ENCODE measurements around the gene TNRC6C.
A peak's percentile ranks its signal among the peaks of the same experiment; 100 is the strongest.
"Not testable (repeated sequence)": the region's sequence is repeated elsewhere in the genome, so short reads cannot be mapped to it uniquely, and the experiment has no call there.

TNRC6C gene

GRCh38 chr17:78138204-78139060 lies 179.9 kb downstream of the TNRC6C start:
- H3K4me3 ChIP-seq (ENCODE audit: low read depth, low read length), result no peak overlapping the region
- no peak overlapping the region for H3K27ac ChIP-seq (ENCODE audit: extremely low read depth, low read depth, low read length)
- H3K36me3 ChIP-seq (ENCODE audit: control insufficient read depth in 2 of 2, insufficient read depth in 1 of 2, low read length in 2 of 2), result no peaks in the 10 kb centered on the region
- ChIA-PET POLR2A (interaction anchor here (1.8 kb wide), 1 partner anchor 36 kb away, joined by 9 read pairs; no protein-coding TSS in a partner anchor), CTCF (interaction anchor here (0.6 to 2.6 kb wide), 15 partner anchors 8 to 118 kb away, joined by 3 to 9 read pairs (median 5); partner anchors contain the start of genes AFMID, C17orf99 and TK1)
- TF ChIP-seq ZNF211 (tag by site-specific recombination; IDR thresholded peaks at IDR 0.05; ENCODE audit: low read depth) (no peak), ZFP69B (tag by site-specific recombination; IDR thresholded peaks at IDR 0.05) (peak; percentile 28; the same call in 1 of the 2 replicates)
- H3K4me1 ChIP-seq (ENCODE audit: control insufficient read depth, insufficient read depth, low read length), result no peaks in the 10 kb centered on the region
- no peaks in the 10 kb centered on the region for H3K9me3 ChIP-seq (ENCODE audit: control insufficient read depth, insufficient read depth, low read depth, low read length)

DNA sequence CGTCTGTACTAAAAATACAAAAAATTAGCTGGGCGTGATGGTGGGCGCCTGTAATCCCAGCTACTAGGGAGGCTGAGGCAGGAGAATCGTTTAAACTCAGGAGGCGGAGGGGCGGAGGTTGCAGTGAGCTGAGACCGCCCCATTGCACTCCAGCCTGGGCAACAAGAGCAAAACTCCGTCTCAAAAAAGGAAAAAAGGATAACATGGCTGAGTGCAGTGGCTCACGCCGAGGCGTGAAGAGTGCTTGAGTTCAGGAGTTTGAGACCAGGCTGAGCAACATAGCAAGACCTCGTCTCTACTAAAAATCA lies 181.3 kb downstream of the TNRC6C start:
- not testable (repeated sequence) for H3K9me3 ChIP-seq (ENCODE audit: control insufficient read depth, insufficient read depth, low read depth, low read length); H3K4me1 ChIP-seq (ENCODE audit: control insufficient read depth, insufficient read depth, low read length); H3K36me3 ChIP-seq (ENCODE audit: control insufficient read depth in 2 of 2, insufficient read depth in 1 of 2, low read length in 2 of 2); H3K27ac ChIP-seq (ENCODE audit: extremely low read depth, low read depth, low read length); H3K4me3 ChIP-seq (ENCODE audit: low read depth, low read length)
- TF ChIP-seq BCL11B (tag by site-specific recombination; IDR thresholded peaks at IDR 0.05; ENCODE audit: low read depth) (peak; percentile 6; the same call in 1 of the 2 replicates), EGR2 (tag by site-specific recombination; IDR thresholded peaks at IDR 0.05; ENCODE audit: low read depth) (peak; percentile 20; the same call in 1 of the 2 replicates)
- CTCF ChIA-PET, result interaction anchor here (0.6 to 2.5 kb wide), 11 partner anchors 10 to 115 kb away, joined by 3 to 15 read pairs (median 4); partner anchors contain the start of genes AFMID, TK1 and TMC8
- POLR2A ChIA-PET, result interaction anchor here (0.6 to 2.1 kb wide), 13 partner anchors 9 to 1672 kb away, joined by 3 to 27 read pairs (median 5); partner anchors contain the start of genes AFMID, TK1, TMC6 and TMC8

DNA sequence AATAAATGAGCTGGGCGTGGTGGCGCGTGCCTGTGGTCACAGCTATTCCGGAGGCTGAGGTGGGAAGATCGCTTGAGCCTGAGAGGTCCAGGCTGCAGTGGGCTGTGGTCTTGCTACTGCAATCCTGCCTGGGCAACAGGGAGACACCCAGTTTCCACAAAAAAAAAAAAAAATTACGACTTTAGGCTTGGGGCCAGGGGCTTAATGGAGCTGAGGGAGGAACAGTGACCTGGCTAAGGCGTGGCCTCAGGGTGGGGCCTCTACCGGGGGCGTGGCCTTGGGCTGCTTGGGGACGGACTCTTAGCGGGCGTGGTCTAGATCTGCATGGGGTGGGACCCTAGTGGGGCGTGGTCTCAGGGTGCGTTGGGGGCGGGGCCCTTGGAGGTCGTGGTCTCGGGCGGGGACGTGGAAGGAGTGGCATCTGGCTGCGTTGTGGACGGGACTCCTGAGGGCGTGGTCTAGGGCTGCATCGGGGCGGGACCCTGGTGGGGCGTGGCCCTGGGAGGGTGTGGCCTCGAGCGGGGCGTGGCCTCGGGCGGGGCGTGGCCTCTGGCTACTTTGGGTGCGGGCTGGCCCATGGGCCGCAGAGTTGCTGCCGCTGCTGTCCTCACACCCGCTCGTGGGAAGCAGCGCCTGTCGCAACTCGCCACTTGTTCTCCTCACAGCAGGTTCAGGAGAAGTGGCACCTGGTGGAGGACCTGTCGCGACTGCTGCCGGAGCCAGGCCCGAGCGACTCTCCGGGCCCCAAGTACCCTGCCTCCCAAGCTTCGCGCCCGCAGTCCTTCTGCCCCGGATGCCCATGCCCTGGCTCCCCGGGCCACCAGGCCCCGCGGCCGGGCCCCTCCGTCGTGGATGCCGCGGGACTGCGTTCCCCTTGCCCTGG lies 181.9 kb downstream of the TNRC6C start:
- H3K4me3 ChIP-seq (ENCODE audit: low read depth, low read length), result no peak overlapping the region
- no peaks in the 10 kb centered on the region for H3K36me3 ChIP-seq (ENCODE audit: control insufficient read depth in 2 of 2, insufficient read depth in 1 of 2, low read length in 2 of 2)
- peaks cover 4% of the 10 kb centered on the region for H3K4me1 ChIP-seq (ENCODE audit: control insufficient read depth, insufficient read depth, low read length)
- H3K9me3 ChIP-seq (ENCODE audit: control insufficient read depth, insufficient read depth, low read depth, low read length), result no peaks in the 10 kb centered on the region
- H3K27ac ChIP-seq (ENCODE audit: extremely low read depth, low read depth, low read length), result no peak overlapping the region; the same call in 1 of the 2 replicates
- ChIA-PET POLR2A (interaction anchor here (0.6 to 2.1 kb wide), 14 partner anchors 9 to 1673 kb away, joined by 3 to 27 read pairs (median 4); partner anchors contain the start of genes AFMID, TK1, TMC6 and TMC8), CTCF (interaction anchor here (0.6 to 2.5 kb wide), 12 partner anchors 10 to 200 kb away, joined by 3 to 15 read pairs (median 4); partner anchors contain the start of genes AFMID, TK1 and TMC8)
- TF ChIP-seq ZNF629 (tag by site-specific recombination; IDR thresholded peaks at IDR 0.05) (0 out of 2 replicates have a peak, but pooled peaks have one; percentile 11), ZNF791 (tag by site-specific recombination; IDR thresholded peaks at IDR 0.05) (no peak), ZNF558 (tag by site-specific recombination; IDR thresholded peaks at IDR 0.05) (no peak), ZNF211 (tag by site-specific recombination; IDR thresholded peaks at IDR 0.05; ENCODE audit: low read depth) (no peak), ZNF777 (tag by site-specific recombination; IDR thresholded peaks at IDR 0.05; ENCODE audit: borderline replicate concordance) (no peak), OSR2 (tag by site-specific recombination; IDR thresholded peaks at IDR 0.05) (peak; percentile 56), GLIS1 (tag by site-specific recombination; IDR thresholded peaks at IDR 0.05) (peak; percentile 80), ZBTB21 (tag by site-specific recombination; IDR thresholded peaks at IDR 0.05) (no peak), ZNF785 (tag by site-specific recombination; IDR thresholded peaks at IDR 0.05) (no peak), PATZ1 (tag by site-specific recombination; IDR thresholded peaks at IDR 0.05) (peak; percentile 85), ZNF548 (tag by site-specific recombination; IDR thresholded peaks at IDR 0.05) (no peak)
- TF ChIP-seq, protein P1, sequence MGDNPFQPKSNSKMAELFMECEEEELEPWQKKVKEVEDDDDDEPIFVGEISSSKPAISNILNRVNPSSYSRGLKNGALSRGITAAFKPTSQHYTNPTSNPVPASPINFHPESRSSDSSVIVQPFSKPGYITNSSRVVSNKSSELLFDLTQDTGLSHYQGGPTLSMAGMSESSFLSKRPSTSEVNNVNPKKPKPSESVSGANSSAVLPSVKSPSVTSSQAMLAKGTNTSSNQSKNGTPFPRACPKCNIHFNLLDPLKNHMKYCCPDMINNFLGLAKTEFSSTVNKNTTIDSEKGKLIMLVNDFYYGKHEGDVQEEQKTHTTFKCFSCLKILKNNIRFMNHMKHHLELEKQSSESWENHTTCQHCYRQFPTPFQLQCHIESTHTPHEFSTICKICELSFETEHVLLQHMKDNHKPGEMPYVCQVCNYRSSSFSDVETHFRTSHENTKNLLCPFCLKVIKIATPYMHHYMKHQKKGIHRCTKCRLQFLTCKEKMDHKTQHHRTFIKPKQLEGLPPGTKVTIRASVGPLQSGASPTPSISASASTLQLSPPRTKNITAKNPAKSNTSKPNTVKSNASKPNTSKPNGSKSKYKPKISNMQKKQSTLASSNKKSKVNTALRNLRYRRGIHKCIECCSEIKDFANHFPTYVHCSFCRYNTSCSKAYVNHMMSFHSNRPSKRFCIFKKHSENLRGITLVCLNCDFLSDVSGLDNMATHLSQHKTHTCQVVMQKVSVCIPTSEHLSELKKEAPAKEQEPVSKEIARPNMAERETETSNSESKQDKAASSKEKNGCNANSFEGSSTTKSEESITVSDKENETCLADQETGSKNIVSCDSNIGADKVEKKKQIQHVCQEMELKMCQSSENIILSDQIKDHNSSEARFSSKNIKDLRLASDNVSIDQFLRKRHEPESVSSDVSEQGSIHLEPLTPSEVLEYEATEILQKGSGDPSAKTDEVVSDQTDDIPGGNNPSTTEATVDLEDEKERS (tag by site-specific recombination; IDR thresholded peaks at IDR 0.05), result no peak
- TF ChIP-seq, protein P2, sequence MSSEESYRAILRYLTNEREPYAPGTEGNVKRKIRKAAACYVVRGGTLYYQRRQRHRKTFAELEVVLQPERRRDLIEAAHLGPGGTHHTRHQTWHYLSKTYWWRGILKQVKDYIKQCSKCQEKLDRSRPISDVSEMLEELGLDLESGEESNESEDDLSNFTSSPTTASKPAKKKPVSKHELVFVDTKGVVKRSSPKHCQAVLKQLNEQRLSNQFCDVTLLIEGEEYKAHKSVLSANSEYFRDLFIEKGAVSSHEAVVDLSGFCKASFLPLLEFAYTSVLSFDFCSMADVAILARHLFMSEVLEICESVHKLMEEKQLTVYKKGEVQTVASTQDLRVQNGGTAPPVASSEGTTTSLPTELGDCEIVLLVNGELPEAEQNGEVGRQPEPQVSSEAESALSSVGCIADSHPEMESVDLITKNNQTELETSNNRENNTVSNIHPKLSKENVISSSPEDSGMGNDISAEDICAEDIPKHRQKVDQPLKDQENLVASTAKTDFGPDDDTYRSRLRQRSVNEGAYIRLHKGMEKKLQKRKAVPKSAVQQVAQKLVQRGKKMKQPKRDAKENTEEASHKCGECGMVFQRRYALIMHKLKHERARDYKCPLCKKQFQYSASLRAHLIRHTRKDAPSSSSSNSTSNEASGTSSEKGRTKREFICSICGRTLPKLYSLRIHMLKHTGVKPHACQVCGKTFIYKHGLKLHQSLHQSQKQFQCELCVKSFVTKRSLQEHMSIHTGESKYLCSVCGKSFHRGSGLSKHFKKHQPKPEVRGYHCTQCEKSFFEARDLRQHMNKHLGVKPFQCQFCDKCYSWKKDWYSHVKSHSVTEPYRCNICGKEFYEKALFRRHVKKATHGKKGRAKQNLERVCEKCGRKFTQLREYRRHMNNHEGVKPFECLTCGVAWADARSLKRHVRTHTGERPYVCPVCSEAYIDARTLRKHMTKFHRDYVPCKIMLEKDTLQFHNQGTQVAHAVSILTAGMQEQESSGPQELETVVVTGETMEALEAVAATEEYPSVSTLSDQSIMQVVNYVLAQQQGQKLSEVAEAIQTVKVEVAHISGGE (tag by site-specific recombination; conservative IDR thresholded peaks at IDR 0.05; ENCODE audit: low read depth), result no peak

All from HEK293 (cell line).